ENCODE results near the gene LRRC55. TPM values are rescaled to one million over a fixed set of nuclear protein-coding genes. Genes with fewer than 3 reads are reported as not detected.

LRRC55 gene
- total and polyA plus RNA-seq, 2 experiments from 2014 or later: 0.15 to 1.5 TPM

- no peak for TF ChIP-seq ZNF462 (CRISPR knock-in tag; IDR thresholded peaks at IDR 0.05)
- no peak for TF ChIP-seq STAT1 (IDR thresholded peaks at IDR 0.05; ENCODE audit: unreplicated experiment)
- no peak for TF ChIP-seq ZNF114 (CRISPR knock-in tag; IDR thresholded peaks at IDR 0.05)
- no peak for TF ChIP-seq CTCF (conservative IDR thresholded peaks at IDR 0.05; ENCODE audit: low read depth in 2 of 2)
- TF ChIP-seq EZH2 (IDR thresholded peaks at IDR 0.05; ENCODE audit: low read depth, unreplicated experiment): no peak
Observed at GRCh38 chr11:57146301-57146700, 35.5 kb upstream of the LRRC55 start (continued).

GRCh38 chr11:57148621-57149020, 33.1 kb upstream of the LRRC55 start:
- Histone ChIP-seq H3K27me3 (ENCODE audit: insufficient read depth) (no peaks in the 10 kb centered on the region), H3K36me3 (ENCODE audit: insufficient read depth) (no peaks in the 10 kb centered on the region), H3K9me2 (ENCODE audit: insufficient read depth) (no peaks in the 10 kb centered on the region), H3K4me3 (no peak overlapping the region), H3K4me1 (ENCODE audit: insufficient read depth) (0 out of 2 replicates have a peak, but pooled peaks cover 4% of the 10 kb centered on the region), H3K79me2 (replicated peaks; ENCODE audit: insufficient read depth) (no peaks in the 10 kb centered on the region), H4K20me1 (replicated peaks; ENCODE audit: insufficient read depth) (no peaks in the 10 kb centered on the region), H3K4me2 (no peak overlapping the region), H3F3A (replicated peaks; ENCODE audit: low read depth) (no peaks in the 10 kb centered on the region), H3K27ac (ENCODE audit: low read depth) (no peak overlapping the region), H2AFZ (peak overlapping the region; percentile 18; the same call in 1 of the 2 replicates)
- H3K9me3 Mint-ChIP-seq: no peaks in the 10 kb centered on the region
- H3K27ac Mint-ChIP-seq: no peak overlapping the region
- DNase-seq (ENCODE audit: low spot score) (no peak), ATAC-seq (no peak)
- no peak overlapping the region for H3K4me3 Mint-ChIP-seq
- H3K36me3 Mint-ChIP-seq (ENCODE audit: low read depth): no peaks in the 10 kb centered on the region
- H3K4me1 Mint-ChIP-seq: peaks cover 3% of the 10 kb centered on the region; the same call in 2 of the 3 replicates
- peaks cover 2% of the 10 kb centered on the region for H3K27me3 Mint-ChIP-seq (ENCODE audit: insufficient read depth, low read depth, poor library complexity)
- no peak for TF ChIP-seq ZNF462 (CRISPR knock-in tag; IDR thresholded peaks at IDR 0.05)
